ENCODE data around the gene PAPOLA. TPM values are rescaled to one million over a fixed set of nuclear protein-coding genes. Genes with fewer than 3 reads are reported as not detected.

The PAPOLA gene
- total RNA-seq, 4 donors from 2014 or later, result 76.6 to 250 (median 110) TPM

DNA sequence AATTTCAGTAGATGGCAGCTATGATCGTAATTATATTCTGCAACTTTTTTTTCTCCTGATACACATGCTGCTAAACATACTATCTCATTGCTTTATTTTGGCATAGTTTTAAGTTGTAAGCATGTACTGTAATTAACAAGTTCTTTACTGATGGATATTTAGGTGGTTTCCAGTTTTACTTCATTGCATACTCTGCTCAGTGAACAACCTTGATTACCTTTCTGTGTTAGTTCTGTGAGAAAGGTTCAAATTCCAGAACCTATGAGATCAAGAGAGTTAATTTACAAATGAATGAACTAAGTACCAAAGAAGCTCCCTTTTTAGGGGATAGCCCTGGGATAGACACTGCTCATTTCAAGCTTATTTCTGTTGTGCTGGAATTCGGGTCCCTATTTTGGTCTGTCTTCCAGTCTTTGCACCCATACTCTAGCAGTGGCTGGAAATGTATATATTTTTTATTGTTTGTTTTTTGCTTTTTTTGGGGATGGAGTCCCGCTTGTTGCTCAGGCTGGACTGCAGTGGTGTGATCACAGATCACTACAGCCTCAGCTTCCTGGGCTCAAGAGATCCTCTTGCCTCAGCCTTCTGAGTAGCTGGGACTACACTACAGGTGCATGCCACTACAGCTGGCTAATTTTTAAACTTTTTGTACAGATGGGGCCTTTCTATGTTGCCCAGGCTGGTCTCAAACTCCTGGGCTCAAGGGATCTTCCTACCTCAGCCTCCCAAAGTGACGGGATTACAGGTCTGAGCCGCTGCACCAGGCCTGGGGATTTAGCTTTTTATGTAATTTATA is 10.6 kb downstream of the PAPOLA start:
- 78% methylated on average over 5 of the region's 5 CpGs for WGBS
- H3K4me1 ChIP-seq, result peaks cover 70% of the 10 kb centered on the region
- no peak for DNase-seq (ENCODE audit: low spot score in 2 of 2)

DNA sequence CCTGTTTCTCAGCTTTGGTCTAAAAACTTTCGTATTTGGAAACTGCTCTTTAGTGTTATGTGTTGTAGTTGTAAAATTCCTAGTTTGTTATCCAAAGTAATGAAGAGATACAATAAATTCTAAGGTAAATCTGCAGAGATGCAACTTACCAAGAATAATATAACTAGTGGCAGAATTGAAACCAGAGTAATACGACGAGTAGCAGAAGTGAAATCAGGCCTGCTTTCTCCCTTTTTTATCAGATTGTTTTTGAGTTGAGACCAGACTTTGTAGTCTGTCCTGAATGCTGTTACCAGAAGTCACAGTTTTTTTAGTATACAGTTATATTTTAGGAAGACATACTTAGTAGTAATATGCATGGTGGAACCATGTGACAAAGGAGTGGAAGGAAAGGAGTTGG is 12.5 kb downstream of the PAPOLA start:
- Histone ChIP-seq H3K9me3 (no peaks in the 10 kb centered on the region), H3K27ac (no peak overlapping the region), H3K27me3 (no peaks in the 10 kb centered on the region), H3K36me3 (no peaks in the 10 kb centered on the region), H3K4me3 (no peak overlapping the region), H3K4me1 (peaks cover 52% of the 10 kb centered on the region)
- 82% methylated on average over 3 of the region's 3 CpGs for WGBS
- TF ChIP-seq, protein P1, sequence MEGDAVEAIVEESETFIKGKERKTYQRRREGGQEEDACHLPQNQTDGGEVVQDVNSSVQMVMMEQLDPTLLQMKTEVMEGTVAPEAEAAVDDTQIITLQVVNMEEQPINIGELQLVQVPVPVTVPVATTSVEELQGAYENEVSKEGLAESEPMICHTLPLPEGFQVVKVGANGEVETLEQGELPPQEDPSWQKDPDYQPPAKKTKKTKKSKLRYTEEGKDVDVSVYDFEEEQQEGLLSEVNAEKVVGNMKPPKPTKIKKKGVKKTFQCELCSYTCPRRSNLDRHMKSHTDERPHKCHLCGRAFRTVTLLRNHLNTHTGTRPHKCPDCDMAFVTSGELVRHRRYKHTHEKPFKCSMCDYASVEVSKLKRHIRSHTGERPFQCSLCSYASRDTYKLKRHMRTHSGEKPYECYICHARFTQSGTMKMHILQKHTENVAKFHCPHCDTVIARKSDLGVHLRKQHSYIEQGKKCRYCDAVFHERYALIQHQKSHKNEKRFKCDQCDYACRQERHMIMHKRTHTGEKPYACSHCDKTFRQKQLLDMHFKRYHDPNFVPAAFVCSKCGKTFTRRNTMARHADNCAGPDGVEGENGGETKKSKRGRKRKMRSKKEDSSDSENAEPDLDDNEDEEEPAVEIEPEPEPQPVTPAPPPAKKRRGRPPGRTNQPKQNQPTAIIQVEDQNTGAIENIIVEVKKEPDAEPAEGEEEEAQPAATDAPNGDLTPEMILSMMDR (IDR thresholded peaks at IDR 0.05), result no peak
- TF ChIP-seq EP300 (IDR thresholded peaks at IDR 0.05), result no peak
- no peak for TF ChIP-seq POLR2A (IDR thresholded peaks at IDR 0.05)
- no peak for TF ChIP-seq POLR2AphosphoS5 (IDR thresholded peaks at IDR 0.05)
- DNase-seq (ENCODE audit: low spot score in 2 of 2), result no peak

More for the DNA sequence above, 10.6 kb downstream of the PAPOLA start:
- Histone ChIP-seq H3K9me3 (no peaks in the 10 kb centered on the region), H3K27ac (no peak overlapping the region), H3K27me3 (no peaks in the 10 kb centered on the region), H3K4me3 (no peak overlapping the region), H3K36me3 (no peaks in the 10 kb centered on the region)
- TF ChIP-seq, protein P1 (IDR thresholded peaks at IDR 0.05), result no peak
- TF ChIP-seq POLR2A (IDR thresholded peaks at IDR 0.05) (no peak), POLR2AphosphoS5 (IDR thresholded peaks at IDR 0.05) (no peak), EP300 (IDR thresholded peaks at IDR 0.05) (no peak)

DNA sequence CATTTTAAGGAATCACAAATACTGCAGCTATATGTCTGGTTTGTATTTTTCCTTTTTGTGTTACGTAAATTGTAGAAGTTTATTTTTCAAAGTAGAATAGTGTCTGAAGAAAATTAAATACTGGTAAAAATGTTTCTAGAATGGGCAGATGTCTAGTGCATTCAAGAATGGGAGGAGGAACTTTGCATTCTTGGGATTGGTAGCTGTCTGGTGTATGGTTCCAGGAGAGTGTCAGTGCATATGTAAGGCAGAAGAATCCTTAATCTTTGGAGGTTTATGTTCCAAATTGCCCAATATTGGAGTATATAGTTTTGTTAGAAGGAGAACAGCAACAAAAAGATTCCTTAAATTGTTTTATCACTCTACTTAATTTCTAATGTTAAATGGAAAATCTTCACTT is 13.5 kb downstream of the PAPOLA start:
- H3K4me3 ChIP-seq, result no peak overlapping the region
- WGBS, result 86% methylated on average over 1 of the region's 1 CpG
- H3K27me3 ChIP-seq, result no peaks in the 10 kb centered on the region
- no peak for DNase-seq (ENCODE audit: low spot score in 2 of 2)
- no peak for TF ChIP-seq EP300 (IDR thresholded peaks at IDR 0.05)
- TF ChIP-seq POLR2AphosphoS5 (IDR thresholded peaks at IDR 0.05), result no peak
- TF ChIP-seq, protein P1 (IDR thresholded peaks at IDR 0.05), result no peak
- TF ChIP-seq POLR2A (IDR thresholded peaks at IDR 0.05), result no peak
- peaks cover 6% of the 10 kb centered on the region for H3K36me3 ChIP-seq
- peaks cover 44% of the 10 kb centered on the region for H3K4me1 ChIP-seq
- no peak overlapping the region for H3K27ac ChIP-seq
- no peaks in the 10 kb centered on the region for H3K9me3 ChIP-seq

DNA sequence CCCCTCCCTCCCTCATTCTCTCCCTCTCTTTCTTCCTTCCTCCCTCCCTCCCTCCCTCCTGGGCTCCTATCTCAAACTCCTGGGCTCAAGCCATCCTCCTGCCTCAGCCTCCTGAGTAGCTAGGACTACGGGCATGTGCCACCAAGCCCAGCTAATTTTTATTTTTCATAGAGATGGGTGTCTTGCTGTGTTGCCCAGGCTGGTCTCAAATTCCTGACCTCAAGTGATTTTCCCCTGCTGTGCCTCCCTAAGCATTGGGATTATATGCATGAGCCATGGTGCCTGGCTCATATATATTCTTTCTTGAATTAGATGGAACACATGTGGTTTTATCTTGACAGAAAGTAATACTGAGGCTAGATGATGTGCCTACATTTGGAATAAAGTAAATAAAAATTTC is 14.2 kb downstream of the PAPOLA start:
- no peak for DNase-seq (ENCODE audit: low spot score in 2 of 2)
- H3K4me1 ChIP-seq, result peaks cover 41% of the 10 kb centered on the region
- WGBS, result 96% methylated on average over 1 of the region's 1 CpG
- H3K9me3 ChIP-seq, result no peaks in the 10 kb centered on the region
- TF ChIP-seq POLR2AphosphoS5 (IDR thresholded peaks at IDR 0.05) (no peak), POLR2A (IDR thresholded peaks at IDR 0.05) (no peak), EP300 (IDR thresholded peaks at IDR 0.05) (no peak)
- TF ChIP-seq, protein P1 (IDR thresholded peaks at IDR 0.05), result no peak
- H3K4me3 ChIP-seq, result no peak overlapping the region
- H3K36me3 ChIP-seq, result peaks cover 12% of the 10 kb centered on the region
- H3K27ac ChIP-seq, result no peak overlapping the region
- no peaks in the 10 kb centered on the region for H3K27me3 ChIP-seq

DNA sequence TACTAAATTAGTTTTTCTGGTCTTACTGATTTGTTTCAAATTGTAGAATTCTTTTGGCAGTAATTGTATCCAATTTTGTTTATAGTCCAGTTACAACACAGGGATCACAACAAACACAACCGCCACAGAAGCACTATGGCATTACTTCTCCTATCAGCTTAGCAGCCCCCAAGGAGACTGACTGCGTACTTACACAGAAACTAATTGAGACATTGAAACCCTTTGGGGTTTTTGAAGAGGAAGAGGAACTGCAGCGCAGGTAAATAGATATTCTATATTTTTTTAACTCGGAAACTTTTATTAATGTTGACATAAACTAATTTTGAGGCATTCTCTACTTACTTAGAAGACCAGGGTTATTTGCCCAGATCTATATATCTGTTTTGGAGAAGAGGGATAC is 17.8 kb downstream of the PAPOLA start:
- no peak for TF ChIP-seq EP300 (IDR thresholded peaks at IDR 0.05)
- no peak for TF ChIP-seq POLR2AphosphoS5 (IDR thresholded peaks at IDR 0.05)
- TF ChIP-seq, protein P1 (IDR thresholded peaks at IDR 0.05), result no peak
- no peak for TF ChIP-seq POLR2A (IDR thresholded peaks at IDR 0.05)

More for the DNA sequence above, 17.8 kb downstream of the PAPOLA start:
- H3K36me3 ChIP-seq, result peaks cover 34% of the 10 kb centered on the region
- WGBS, result 92% methylated on average over 4 of the region's 4 CpGs
- no peak overlapping the region for H3K27ac ChIP-seq
- H3K9me3 ChIP-seq, result no peaks in the 10 kb centered on the region
- H3K4me3 ChIP-seq, result no peak overlapping the region
- H3K27me3 ChIP-seq, result no peaks in the 10 kb centered on the region
- peaks cover 15% of the 10 kb centered on the region for H3K4me1 ChIP-seq
- no peak for DNase-seq (ENCODE audit: low spot score in 2 of 2)

Measured in suprapubic skin (tissue), 4 donors.